CD4-positive, alpha-beta T cell treated with Interleukin-2 at 100 ng/mL for 4 hours (primary cell): Measurements from ENCODE around the gene METTL17.
"Not testable (repeated sequence)": the region's sequence is repeated elsewhere in the genome, so short reads cannot be mapped to it uniquely, and the experiment has no call there.

Experiments
- DNase-seq: peaks from one replicate; pipeline ENCODE4 v3.0.0-alpha.2; 2020; ENCODE audit warnings: low spot score

Gene METTL17

DNA sequence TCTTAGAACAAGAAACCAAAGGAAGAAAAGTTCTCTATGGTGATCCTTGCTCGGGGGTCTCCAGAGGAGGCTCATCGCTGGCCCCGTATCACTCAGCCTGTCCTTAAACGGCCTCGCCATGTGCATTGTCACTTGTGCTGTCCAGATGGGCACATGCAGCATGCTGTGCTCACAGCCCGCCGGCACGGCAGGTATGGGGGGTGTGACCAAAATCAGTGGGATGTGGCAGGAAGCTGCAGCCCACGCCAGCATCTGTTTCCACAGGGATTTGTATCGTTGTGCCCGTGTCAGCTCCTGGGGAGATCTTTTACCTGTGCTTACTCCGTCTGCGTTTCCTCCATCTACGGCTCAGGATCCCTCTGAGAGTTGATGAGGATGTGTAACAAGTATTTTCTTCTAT lies 6.7 kb downstream of the METTL17 start:
- DNase-seq: no peak

DNA sequence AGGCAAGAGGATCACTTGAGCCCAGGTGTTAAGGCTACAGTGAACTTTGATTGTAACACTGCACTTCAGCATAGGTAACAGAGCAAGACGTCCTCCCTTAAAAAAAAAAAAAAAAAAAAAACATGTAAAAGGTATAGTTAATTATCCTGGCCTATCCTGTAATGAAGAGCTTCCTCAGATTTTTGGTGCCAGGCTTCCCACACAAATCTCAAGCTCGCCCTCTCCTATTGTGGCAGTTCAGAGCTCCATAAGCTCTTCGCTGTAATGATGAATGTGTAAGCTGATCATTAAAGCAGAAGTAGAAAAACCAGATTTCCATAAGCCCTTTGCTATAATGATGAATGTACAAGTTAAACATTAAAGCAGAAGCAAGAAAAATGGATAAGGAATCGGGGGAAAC lies 7.3 kb downstream of the METTL17 start:
- no peak for DNase-seq

DNA sequence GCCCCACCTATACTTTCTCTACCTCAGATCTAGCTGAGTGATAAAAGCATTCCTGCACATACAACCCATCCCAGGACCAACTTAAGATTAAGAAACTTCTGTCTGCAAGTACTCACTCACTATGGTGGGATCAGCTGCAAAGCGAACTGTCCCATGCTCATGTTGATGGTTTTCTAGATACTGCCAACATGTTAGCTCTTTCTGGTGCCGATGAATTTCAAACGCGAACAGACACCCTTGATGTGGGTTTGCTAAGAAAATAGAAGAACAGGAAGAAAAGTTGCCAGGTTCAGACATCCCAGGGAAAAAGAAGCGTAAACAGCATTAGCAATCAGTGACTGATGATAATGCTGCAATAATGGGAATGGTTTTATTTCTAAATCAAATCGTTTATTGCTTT lies 7.8 kb downstream of the METTL17 start:
- DNase-seq: no peak

DNA sequence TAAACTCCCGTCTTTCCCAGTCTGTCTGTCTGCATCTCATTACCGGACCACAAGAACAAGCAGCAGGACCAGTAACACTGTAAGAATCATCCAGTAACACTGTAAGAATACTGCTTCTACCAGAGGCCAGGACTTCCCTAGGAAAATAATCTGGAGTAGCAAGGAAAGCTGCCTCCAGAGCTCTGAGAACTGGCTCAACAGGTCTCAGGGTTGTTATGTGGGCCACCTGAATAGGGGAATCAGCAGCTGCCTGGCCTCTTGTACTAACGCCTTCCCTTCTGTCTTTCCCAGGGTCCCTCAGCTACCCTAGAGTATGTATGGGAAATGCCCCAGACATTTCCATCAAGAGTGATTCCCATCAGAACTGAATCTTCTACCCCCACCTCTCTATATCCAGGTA lies 8.4 kb downstream of the METTL17 start:
- DNase-seq: no peak

DNA sequence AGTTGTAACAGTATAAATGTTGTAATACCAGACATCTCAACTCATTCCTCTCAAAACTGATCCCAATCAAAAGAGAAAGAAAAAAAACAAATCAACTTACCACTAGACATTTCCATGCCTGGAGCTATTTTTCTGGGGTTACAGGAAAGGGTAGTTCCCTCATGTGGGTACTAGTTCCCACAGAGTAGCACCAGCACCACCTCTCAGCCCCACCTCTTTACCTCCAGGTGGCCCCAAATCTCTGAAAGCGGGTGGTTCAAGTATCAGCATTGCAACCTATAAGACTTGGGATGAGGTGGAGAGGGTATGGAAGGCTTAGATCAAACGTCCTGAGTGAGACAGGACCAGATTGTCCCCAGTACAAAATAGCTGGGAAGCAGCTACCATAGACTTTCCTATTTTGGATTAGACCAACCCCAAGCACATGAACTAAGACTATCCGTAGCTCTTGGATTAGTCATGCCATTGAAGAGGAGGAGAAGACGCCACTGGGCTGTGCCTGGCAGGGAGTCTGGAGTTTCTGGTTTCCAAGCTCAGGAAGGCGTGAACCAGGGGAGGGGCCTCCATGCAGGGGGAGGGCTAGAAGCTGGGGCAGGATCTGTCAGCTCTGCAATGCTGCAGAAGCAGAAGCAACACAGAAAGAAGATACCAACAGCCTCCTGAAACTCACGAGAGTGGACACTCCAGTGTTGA lies 9.0 kb downstream of the METTL17 start, which contains the start of gene SLC39A2:
TSS of gene SLC39A2 (plus strand) at position 620 of the 693 bp plus-strand sequence. CDS start 154 bp downstream, outside the sequence.
- DNase-seq: no peak

DNA sequence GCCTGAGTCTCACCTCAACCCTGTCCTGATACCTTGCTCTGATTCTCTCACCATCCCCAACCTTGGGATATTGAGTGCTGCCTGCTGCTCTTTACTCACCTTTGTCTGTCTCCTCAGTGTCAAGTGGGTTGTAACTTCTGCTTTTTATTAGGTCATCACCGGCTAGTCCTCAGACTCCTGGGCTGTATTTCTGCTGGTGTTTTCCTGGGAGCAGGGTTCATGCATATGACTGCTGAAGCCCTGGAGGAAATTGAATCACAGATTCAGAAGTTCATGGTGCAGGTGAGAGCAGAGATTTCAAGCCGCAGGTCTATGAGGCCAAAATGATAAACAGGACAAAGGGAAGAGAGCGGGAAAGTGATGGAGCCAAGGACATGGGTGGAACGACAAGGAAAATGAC lies 9.8 kb downstream of the METTL17 start:
- no peak for DNase-seq

DNA sequence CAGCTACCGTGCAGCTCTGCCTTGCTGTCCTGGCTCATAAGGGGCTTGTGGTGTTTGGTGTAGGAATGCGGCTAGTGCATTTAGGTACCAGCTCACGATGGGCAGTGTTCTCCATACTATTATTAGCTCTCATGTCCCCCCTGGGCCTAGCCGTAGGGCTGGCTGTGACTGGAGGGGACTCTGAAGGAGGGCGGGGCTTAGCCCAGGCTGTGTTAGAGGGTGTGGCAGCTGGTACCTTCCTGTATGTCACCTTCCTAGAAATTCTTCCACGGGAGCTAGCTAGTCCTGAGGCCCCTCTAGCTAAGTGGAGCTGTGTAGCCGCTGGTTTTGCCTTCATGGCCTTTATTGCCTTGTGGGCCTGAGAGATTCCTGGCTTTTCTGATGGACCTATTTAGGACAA lies 11.4 kb downstream of the METTL17 start:
- no peak for DNase-seq

DNA sequence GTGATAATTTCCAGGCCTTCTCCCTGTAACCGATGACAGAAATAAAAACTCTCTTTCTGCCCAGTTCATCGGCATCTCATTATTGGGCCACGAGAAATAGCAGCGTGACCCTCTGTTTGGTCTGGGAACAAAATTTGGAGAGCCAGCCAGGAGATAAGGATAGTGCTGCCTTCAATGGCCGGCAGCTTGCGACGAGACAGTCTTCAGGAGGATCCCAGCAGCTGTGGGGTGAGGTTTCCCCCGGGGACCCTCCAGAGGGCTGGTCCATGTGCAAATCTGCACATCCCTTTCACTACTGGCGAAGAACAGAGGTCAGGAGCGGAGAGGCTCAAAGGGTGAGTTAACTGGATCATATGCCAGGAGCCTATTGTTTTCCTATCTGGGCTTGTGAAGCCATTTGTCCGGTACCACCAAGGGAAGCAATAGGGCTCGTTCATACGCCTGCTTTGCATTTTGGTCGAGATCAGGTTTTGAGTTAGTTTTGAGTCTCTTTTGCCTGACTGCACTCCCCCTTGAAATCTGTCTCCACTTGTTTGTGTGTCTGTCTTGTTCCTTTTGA lies 14.1 kb downstream of the METTL17 start:
- DNase-seq: no peak

DNA sequence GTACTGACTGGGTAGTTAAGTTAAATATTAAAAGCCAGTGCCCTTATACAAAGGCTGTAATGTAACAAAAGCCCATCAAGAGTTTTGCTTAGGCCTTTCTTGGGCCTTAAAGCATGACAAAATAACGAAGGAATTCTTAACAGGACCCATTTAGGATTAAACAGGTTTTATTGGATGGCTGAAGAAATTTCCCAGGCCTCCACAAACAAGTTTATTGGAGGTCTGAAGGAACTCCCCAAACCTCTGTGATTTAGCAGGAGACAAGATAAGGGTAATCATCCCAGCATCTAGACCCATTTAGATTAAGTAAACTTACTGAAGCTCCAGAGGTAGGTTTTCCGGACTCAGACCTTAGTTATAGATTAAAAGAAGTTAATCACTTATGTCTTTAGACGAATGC lies 19.9 kb downstream of the METTL17 start:
- DNase-seq: not testable (repeated sequence)

DNA sequence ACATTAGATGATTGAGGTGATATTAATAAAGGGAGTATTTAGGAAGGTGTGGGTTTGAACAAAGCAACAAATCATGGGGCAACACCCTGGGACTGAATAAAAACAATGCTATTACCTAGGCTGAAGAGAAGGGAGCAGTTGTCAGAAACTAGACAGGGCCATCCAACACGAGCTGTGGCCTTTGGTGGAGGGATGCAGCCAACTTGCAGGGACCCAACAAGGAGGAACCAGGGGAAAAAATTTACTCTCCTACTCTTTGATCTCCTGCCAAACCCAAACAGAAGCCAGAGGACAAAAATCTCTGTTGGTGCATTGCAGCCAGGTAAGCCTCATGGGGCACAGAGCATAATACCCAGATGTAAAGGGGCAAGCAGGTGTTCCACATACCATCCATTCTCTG lies 21.4 kb downstream of the METTL17 start:
- DNase-seq: no peak

DNA sequence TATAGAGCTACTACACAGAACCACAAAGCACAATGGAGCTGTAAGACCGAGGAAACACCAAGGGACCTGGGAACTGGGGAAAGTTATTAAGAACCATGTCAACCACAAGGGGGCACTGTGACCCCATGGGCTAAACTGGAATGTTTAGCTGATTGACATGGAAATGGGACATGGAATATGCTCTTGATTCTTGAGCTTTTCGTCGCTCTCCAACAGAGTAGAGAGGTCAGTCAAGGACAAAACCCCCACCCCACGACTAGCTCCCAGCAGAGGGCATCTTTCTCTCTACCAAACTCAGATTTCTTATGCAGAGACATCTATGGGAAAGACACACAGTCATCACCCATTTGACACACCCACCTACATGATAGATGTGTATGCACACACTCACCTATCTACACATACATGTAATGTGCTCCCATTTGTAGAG lies 25.0 kb downstream of the METTL17 start:
- peak; percentile 84 for DNase-seq

DNA sequence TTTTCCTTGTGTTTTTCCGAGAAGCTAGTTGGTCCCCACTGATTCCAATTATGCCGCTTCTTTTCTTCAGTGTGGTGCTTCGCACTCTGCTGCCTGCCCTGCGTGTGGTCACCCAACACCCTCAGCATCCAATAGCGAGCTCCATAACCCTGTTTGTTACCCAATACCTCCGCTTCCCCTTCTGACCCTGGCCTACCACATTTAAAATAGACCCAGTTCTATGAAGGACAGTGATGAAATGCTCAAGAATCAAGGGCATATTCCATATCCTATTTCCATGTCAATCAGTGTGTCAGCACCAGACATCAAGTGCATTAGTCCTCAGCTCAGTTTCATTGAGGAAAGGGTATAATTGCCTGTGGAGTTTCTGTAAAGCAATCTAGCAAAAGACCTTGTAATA lies 25.5 kb downstream of the METTL17 start:
- no peak for DNase-seq

DNA sequence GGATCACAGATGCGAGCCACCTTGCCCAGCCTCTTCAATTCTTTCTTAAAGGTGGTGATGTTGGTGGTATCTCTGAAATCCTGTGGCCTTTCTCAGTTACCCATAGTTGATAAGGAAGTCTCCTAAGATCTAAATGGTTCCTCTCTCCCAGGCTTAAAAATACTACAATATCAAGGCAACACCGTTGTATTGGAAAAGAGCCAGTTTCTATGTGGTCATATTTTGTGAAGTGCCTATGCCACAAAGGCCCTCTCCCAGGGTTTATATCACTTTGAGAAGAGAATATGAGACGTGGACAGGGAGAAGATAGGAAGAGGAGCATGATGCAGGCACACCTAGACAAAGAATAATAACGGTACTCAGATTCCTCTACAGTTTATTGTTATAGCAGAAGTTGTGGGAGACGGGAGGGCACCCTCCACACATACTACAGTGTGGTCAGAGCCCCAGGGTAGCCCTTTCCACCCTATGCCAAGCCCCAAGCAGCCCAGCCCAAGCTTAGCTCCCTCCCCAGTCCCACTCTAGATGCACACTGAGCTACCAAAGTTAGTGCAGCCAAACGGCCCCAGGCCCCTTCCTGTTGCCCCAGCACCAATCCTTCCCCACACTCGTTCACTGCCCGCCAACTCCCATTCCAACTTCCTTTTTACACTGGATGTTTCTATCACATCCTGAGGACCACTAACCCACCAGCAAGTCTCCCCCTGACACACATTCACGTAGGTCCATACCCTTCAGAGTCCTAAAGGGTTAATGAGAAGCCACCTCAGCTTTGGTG lies 26.8 kb downstream of the METTL17 start:
- no peak for DNase-seq

DNA sequence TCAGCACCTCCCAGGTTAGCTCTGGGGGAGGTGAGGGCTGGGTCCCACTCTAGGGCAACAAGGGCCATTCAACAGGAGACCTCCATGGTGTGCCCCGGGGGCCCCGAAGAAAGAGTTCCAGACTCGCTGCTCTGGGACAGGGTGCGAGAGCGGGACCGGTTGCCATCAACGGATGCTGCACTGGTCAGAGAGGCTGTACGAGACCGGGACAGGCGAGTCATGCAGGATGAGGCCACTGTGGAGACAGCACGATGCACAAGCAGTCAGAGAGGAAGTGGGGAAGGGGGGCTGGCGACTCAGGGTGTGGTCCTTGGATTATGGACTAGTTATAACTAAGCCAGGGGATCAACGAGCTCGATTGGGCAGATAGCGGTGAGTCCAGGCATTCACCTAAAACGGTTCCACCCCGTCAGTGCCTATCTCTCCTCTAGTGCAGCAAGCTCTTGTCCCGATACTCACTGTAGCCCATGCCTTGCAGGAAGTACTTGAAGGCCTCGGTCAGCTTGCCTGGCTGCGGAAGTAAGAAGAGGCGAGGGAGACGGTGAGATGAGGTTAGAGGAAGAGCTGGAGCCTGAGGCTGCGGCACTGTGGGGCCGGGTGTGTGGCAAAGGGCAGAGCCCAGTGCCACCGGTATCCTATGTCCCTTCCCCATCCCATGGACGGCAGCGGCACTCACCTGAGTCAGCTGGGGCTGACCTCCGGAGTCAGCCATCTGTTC lies 27.9 kb downstream of the METTL17 start:
- no peak for DNase-seq

DNA sequence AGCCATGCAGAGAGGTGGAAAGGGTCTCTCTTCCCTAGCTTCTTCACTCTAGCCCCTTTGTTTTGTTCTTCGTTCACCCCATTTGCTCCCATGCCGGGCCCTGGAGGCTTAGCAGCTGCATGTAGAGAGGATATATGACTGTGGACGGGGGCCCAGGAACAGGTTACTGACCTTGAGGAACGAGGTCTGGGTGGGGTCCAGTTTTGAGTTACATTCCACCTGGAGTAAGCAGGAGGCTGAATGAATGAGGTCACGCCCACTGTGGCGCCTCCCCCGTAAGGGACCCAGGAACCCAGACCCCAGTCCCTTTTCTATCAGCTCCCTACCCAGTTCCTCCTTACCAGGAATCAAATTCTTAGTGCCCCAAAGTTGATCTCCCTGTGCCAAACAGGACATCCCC lies 28.5 kb downstream of the METTL17 start:
- DNase-seq: no peak

DNA sequence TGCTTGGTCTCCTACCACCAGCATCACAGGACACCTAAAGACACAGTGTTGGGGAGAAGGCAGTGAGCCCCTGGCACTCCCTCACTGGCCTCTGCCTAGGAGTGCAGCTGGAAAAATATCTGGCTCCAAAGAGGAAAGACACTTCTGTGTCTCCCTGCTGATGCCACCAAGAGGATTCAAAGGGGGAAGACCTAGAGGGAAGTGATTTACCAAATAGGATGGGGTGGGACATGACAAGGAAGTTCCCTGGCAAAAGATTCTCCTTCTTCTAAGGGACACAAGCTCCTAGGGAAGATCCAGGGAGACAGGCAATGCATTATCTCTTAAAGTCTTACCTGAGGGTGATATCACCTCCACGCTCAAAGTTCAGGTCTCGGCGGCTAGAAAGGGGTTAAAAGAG lies 29.0 kb downstream of the METTL17 start:
- no peak for DNase-seq

DNA sequence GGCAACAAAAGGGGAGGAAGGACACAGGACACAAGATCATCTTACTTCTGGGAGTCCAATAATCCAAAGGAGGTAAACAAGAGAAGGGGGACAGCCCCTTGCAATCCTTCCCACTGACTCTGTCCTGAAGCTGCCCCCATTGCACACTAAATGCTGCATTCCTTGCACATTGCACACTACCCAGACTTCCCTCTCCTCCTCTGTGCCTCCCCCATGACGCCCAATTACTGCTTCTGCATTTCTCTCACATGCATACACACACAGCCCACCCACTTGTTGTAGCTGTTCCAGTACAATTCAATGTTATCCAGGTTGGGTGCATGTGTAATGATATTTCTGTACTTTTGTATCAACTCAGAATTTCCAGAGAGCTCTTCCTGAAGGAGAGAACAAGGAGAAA lies 29.6 kb downstream of the METTL17 start:
- DNase-seq: no peak

DNA sequence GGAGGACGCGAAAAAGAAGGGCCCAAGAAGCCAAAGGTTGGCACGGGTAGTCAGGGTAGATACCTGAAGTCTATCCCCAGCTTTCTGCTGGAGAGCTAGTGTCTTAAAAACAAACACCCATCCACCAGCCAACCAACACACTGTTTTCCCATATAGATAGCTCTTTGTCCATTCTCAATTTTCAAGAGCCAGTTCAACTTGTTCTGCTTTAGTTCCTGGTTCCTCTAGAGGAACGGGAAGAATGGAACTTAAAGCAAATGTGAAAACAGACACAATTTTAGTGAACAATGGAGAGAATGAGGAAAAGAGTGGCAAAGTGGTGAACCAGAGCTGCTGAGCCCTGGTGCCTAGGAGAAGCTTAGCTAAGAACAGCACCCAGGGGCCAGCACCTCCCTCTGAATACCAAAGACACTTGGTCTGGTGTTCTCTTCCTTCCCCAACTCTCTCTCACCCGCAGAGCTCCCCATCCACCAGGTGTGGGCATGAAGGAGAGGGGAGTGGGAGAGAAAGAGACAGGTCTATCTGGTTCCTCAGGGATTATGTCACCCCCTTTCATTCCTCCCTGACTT lies 31.3 kb downstream of the METTL17 start:
- DNase-seq: no peak

DNA sequence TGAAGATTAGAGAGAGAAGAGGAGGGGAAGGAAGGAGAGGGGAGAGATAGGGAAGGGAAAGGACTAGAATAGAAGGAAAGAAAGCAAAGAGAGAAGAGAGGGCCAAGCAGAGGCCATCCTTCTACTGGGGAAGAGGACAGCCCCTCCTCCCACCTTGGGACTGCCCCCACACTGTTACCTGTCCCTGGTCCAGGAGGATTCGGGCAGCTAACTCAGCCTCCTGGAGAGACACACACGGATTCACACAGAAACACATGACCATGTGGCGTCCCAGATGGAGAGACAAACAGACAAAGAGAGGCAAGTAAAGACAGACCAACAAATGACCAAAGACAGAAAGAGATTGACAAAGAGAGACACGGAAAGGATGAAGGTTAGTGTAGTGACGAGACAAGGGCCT lies 32.9 kb downstream of the METTL17 start:
- no peak for DNase-seq

DNA sequence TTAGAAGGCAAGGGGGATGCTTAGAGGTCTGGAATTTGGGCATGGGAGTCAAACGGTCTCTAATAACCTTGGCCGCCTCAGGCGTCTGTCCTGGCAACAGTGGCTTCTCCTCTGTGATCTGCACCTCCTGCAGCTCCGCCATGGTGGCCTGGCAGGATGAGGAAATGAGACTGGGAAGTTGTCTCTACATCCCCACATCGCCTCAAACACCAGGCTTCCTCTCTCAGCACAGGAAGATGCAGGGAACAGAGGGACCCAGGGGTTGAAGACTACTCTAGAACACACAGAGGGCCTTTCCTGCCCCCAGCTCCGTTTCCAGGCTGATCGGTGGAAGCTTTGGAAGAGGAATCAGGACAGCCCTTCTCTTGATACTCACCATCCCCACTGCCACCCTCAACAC lies 33.4 kb downstream of the METTL17 start:
- DNase-seq: no peak

DNA sequence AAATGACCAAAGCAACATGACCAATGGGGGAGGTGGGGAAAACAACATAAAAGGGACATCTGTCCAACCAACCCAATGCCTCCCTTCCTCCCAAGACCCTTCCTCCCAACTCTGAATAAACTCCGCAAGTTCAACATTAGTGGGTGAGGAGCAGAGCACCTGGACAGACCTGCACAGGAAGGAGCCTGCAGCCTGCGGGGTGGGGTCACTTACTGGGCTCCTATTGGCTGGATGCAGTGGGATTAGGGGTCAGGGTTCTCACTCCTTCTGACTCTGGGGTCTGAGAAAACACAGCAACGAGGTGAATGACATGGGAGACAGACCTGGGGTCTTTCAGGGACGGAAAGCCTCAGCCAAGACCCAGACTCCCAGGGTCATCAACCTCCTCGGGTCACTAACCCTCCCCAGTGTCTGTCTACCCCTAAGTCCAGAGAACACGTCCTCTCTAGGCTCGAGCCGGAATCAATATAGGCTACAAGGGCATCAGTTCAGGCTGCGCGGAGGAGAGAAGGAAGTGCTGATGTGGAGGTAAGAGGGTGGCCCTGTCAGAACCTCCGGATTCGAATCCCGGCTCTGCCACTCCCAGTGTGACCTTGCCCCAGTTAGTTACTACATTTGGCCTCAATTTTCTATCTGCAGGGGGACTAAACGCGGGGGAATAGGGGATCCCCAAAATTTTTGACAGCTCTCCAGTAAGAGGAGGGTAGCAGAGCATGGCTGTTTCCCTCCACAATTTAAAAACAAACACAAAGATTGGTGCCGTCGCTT lies 34.2 kb downstream of the METTL17 start:
- no peak for DNase-seq
